Measurements from ENCODE around the gene NCKAP1.

GRCh38 chr2:183068561-183068960 lies 30.3 kb upstream of the NCKAP1 start:
- TF ChIP-seq, protein P1, sequence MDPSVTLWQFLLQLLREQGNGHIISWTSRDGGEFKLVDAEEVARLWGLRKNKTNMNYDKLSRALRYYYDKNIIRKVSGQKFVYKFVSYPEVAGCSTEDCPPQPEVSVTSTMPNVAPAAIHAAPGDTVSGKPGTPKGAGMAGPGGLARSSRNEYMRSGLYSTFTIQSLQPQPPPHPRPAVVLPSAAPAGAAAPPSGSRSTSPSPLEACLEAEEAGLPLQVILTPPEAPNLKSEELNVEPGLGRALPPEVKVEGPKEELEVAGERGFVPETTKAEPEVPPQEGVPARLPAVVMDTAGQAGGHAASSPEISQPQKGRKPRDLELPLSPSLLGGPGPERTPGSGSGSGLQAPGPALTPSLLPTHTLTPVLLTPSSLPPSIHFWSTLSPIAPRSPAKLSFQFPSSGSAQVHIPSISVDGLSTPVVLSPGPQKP (IDR thresholded peaks at IDR 0.05; ENCODE audit: borderline replicate concordance, low read depth, low read length): no peak
- TF ChIP-seq, protein P2, sequence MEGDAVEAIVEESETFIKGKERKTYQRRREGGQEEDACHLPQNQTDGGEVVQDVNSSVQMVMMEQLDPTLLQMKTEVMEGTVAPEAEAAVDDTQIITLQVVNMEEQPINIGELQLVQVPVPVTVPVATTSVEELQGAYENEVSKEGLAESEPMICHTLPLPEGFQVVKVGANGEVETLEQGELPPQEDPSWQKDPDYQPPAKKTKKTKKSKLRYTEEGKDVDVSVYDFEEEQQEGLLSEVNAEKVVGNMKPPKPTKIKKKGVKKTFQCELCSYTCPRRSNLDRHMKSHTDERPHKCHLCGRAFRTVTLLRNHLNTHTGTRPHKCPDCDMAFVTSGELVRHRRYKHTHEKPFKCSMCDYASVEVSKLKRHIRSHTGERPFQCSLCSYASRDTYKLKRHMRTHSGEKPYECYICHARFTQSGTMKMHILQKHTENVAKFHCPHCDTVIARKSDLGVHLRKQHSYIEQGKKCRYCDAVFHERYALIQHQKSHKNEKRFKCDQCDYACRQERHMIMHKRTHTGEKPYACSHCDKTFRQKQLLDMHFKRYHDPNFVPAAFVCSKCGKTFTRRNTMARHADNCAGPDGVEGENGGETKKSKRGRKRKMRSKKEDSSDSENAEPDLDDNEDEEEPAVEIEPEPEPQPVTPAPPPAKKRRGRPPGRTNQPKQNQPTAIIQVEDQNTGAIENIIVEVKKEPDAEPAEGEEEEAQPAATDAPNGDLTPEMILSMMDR (conservative IDR thresholded peaks at IDR 0.05; ENCODE audit: low read depth, low read length): no peak
- TF ChIP-seq CHD1 (IDR thresholded peaks at IDR 0.05; ENCODE audit: low read depth, low read length): no peak
- TF ChIP-seq FOS (IDR thresholded peaks at IDR 0.05; ENCODE audit: low read depth, low read length): no peak
- TF ChIP-seq POLR2A (IDR thresholded peaks at IDR 0.05; ENCODE audit: low read depth, low read length): no peak
